NCI-H187 (cell line): Measurements from ENCODE around the gene KCNC2.

ENCODE experiments used
- DNase-seq, 2 experiments: peaks; one replicate each; lab custom pipeline; 2025; lab: John Stamatoyannopoulos, UW

The KCNC2 gene

GRCh38 chr12:75058228-75058627, 151.4 kb downstream of the KCNC2 start:
- DNase-seq, result no peak

- no peak for DNase-seq
These were observed 160.9 kb downstream of the KCNC2 start for GRCh38 chr12:75048767-75049166.

GRCh38 chr12:75047885-75048525, 161.6 kb downstream of the KCNC2 start:
- DNase-seq, result no peak

- DNase-seq, result no peak
These were observed 167.5 kb downstream of the KCNC2 start for GRCh38 chr12:75042125-75042524.

- no peak for DNase-seq
These were observed 168.2 kb downstream of the KCNC2 start for GRCh38 chr12:75041472-75041871.

- no peak for DNase-seq
These were observed 189.5 kb downstream of the KCNC2 start for GRCh38 chr12:75020068-75020557.

GRCh38 chr12:75011120-75011519, 198.5 kb downstream of the KCNC2 start:
- no peak for DNase-seq

GRCh38 chr12:75007133-75007532, 202.5 kb downstream of the KCNC2 start:
- no peak for DNase-seq

- no peak for DNase-seq
These were observed 209.5 kb downstream of the KCNC2 start for GRCh38 chr12:75000120-75000519.

GRCh38 chr12:74999474-74999873, 210.2 kb downstream of the KCNC2 start:
- no peak for DNase-seq
